ENCODE measurements around the gene FASTK. TPM values are rescaled to one million over a fixed set of nuclear protein-coding genes. Genes with fewer than 3 reads are reported as not detected.

Gene FASTK
- total RNA-seq, 1 donor from 2014 or later, result 68.0 TPM

- DNase-seq (ENCODE audit: low spot score), result no peak
Measured at GRCh38 chr7:151061213-151062110, 19.1 kb downstream of the FASTK start.

GRCh38 chr7:151060416-151061212, 20.0 kb downstream of the FASTK start:
- Mint-ChIP-seq H3K27me3 (ENCODE audit: unreplicated experiment) (peaks cover 11% of the 10 kb centered on the region), H3K4me1 (ENCODE audit: unreplicated experiment) (peaks cover 35% of the 10 kb centered on the region), H3K36me3 (ENCODE audit: low read depth, unreplicated experiment) (peaks cover 8% of the 10 kb centered on the region), H3K27ac (ENCODE audit: unreplicated experiment) (no peak overlapping the region), H3K9me3 (ENCODE audit: unreplicated experiment) (no peaks in the 10 kb centered on the region), H3K4me3 (ENCODE audit: unreplicated experiment) (peak overlapping the region; percentile 88)
- no peak for DNase-seq (ENCODE audit: low spot score)
- TF ChIP-seq CTCF (IDR thresholded peaks at IDR 0.05; ENCODE audit: unreplicated experiment), result no peak

More at GRCh38 chr7:151061213-151062110, 19.1 kb downstream of the FASTK start:
- TF ChIP-seq CTCF (IDR thresholded peaks at IDR 0.05; ENCODE audit: unreplicated experiment), result no peak
- peaks cover 30% of the 10 kb centered on the region for H3K4me1 Mint-ChIP-seq (ENCODE audit: unreplicated experiment)
- peaks cover 11% of the 10 kb centered on the region for H3K27me3 Mint-ChIP-seq (ENCODE audit: unreplicated experiment)
- H3K36me3 Mint-ChIP-seq (ENCODE audit: low read depth, unreplicated experiment), result peaks cover 8% of the 10 kb centered on the region
- H3K9me3 Mint-ChIP-seq (ENCODE audit: unreplicated experiment), result no peaks in the 10 kb centered on the region
- peak overlapping the region; percentile 85 for H3K4me3 Mint-ChIP-seq (ENCODE audit: unreplicated experiment)
- H3K27ac Mint-ChIP-seq (ENCODE audit: unreplicated experiment), result no peak overlapping the region

- H3K27ac Mint-ChIP-seq (ENCODE audit: unreplicated experiment), result no peak overlapping the region
- H3K4me3 Mint-ChIP-seq (ENCODE audit: unreplicated experiment), result peak overlapping the region; percentile 88
- no peak for DNase-seq (ENCODE audit: low spot score)
- peaks cover 35% of the 10 kb centered on the region for H3K4me1 Mint-ChIP-seq (ENCODE audit: unreplicated experiment)
- H3K9me3 Mint-ChIP-seq (ENCODE audit: unreplicated experiment), result no peaks in the 10 kb centered on the region
- H3K36me3 Mint-ChIP-seq (ENCODE audit: low read depth, unreplicated experiment), result peaks cover 3% of the 10 kb centered on the region
- peak; percentile 38 for TF ChIP-seq CTCF (IDR thresholded peaks at IDR 0.05; ENCODE audit: unreplicated experiment)
- H3K27me3 Mint-ChIP-seq (ENCODE audit: unreplicated experiment), result peaks cover 11% of the 10 kb centered on the region
Measured at GRCh38 chr7:151060113-151060415, 20.5 kb downstream of the FASTK start.

GRCh38 chr7:151059367-151060112, 21.1 kb downstream of the FASTK start, which contains the start of gene SLC4A2:
TSS of gene SLC4A2 (plus strand) at chr7:151059589. CDS start at chr7:151061988, 2,399 bp downstream.
- peak; percentile 65 for DNase-seq (ENCODE audit: low spot score)
- H3K4me3 Mint-ChIP-seq (ENCODE audit: unreplicated experiment), result peak within 1 kb of the TSS; percentile 96
- H3K9me3 Mint-ChIP-seq (ENCODE audit: unreplicated experiment), result no peaks in the 10 kb centered on the region
- peaks cover 3% of the 10 kb centered on the region for H3K36me3 Mint-ChIP-seq (ENCODE audit: low read depth, unreplicated experiment)
- peaks cover 13% of the 10 kb centered on the region for H3K27me3 Mint-ChIP-seq (ENCODE audit: unreplicated experiment)
- H3K27ac Mint-ChIP-seq (ENCODE audit: unreplicated experiment), result peak within 1 kb of the TSS; percentile 89
- peak; percentile 67 for TF ChIP-seq CTCF (IDR thresholded peaks at IDR 0.05; ENCODE audit: unreplicated experiment)
- peaks cover 35% of the 10 kb centered on the region for H3K4me1 Mint-ChIP-seq (ENCODE audit: unreplicated experiment)
